IPS-15b (cell line): ENCODE results near the gene INTS7.

ENCODE experiments used
- H3K27me3 ChIP-seq: one replicate; pipeline ENCODE4 v1.6.1; 2013; ENCODE audit warnings: low read length; ENCODE audit not compliant: control insufficient read depth, insufficient read depth
- H3K36me3 ChIP-seq: one replicate; pipeline ENCODE4 v1.6.1; 2013; ENCODE audit warnings: low read length; ENCODE audit not compliant: control insufficient read depth, insufficient read depth
- H3K4me1 ChIP-seq: one replicate; pipeline ENCODE4 v1.6.1; 2013; ENCODE audit warnings: mild to moderate bottlenecking, low read length; ENCODE audit not compliant: control insufficient read depth, insufficient read depth
- H3K4me3 ChIP-seq: one replicate; pipeline ENCODE4 v1.5.1; 2013; ENCODE audit warnings: low read depth, low read length
- H3K9ac ChIP-seq: one replicate; pipeline ENCODE4 v1.6.1; 2013; ENCODE audit warnings: low read depth, mild to moderate bottlenecking, low read length
- H3K9me3 ChIP-seq: one replicate; pipeline ENCODE4 v1.6.1; 2013; ENCODE audit warnings: mild to moderate bottlenecking, low read length; ENCODE audit not compliant: control insufficient read depth, insufficient read depth

INTS7 gene

GRCh38 chr1:212060632-212061472 is 25.5 kb upstream of the INTS7 start:
- H3K36me3 ChIP-seq, result peaks cover 5% of the 10 kb centered on the region
- H3K9ac ChIP-seq, result no peak overlapping the region

GRCh38 chr1:212055333-212055732 is 20.0 kb upstream of the INTS7 start:
- H3K9me3 ChIP-seq, result no peaks in the 10 kb centered on the region
- peaks cover 17% of the 10 kb centered on the region for H3K36me3 ChIP-seq
- no peaks in the 10 kb centered on the region for H3K4me1 ChIP-seq
- no peak overlapping the region for H3K4me3 ChIP-seq
- H3K27me3 ChIP-seq, result no peaks in the 10 kb centered on the region
- H3K9ac ChIP-seq, result no peak overlapping the region

More at GRCh38 chr1:212060632-212061472, 25.5 kb upstream of the INTS7 start:
- no peaks in the 10 kb centered on the region for H3K4me1 ChIP-seq
- no peak overlapping the region for H3K4me3 ChIP-seq
- no peaks in the 10 kb centered on the region for H3K27me3 ChIP-seq
- no peaks in the 10 kb centered on the region for H3K9me3 ChIP-seq

GRCh38 chr1:212053993-212054392 is 18.6 kb upstream of the INTS7 start:
- peaks cover 21% of the 10 kb centered on the region for H3K36me3 ChIP-seq
- H3K4me1 ChIP-seq, result no peaks in the 10 kb centered on the region
- no peak overlapping the region for H3K9ac ChIP-seq
- no peaks in the 10 kb centered on the region for H3K9me3 ChIP-seq
- H3K4me3 ChIP-seq, result no peak overlapping the region
- H3K27me3 ChIP-seq, result no peaks in the 10 kb centered on the region

GRCh38 chr1:212045981-212046380 is 10.6 kb upstream of the INTS7 start:
- Histone ChIP-seq H3K4me3 (no peak overlapping the region), H3K9me3 (no peaks in the 10 kb centered on the region), H3K27me3 (no peaks in the 10 kb centered on the region), H3K4me1 (no peaks in the 10 kb centered on the region), H3K36me3 (peaks cover 17% of the 10 kb centered on the region), H3K9ac (no peak overlapping the region)

GRCh38 chr1:212044851-212045250 is 9.5 kb upstream of the INTS7 start:
- Histone ChIP-seq H3K9me3 (no peaks in the 10 kb centered on the region), H3K9ac (no peak overlapping the region), H3K27me3 (no peaks in the 10 kb centered on the region), H3K4me1 (peaks cover 3% of the 10 kb centered on the region), H3K36me3 (peaks cover 20% of the 10 kb centered on the region), H3K4me3 (no peak overlapping the region)

GRCh38 chr1:212042436-212042835 is 7.1 kb upstream of the INTS7 start:
- Histone ChIP-seq H3K27me3 (no peaks in the 10 kb centered on the region), H3K9me3 (no peaks in the 10 kb centered on the region), H3K4me1 (peaks cover 3% of the 10 kb centered on the region), H3K9ac (no peak overlapping the region), H3K4me3 (no peak overlapping the region), H3K36me3 (peaks cover 17% of the 10 kb centered on the region)

- Histone ChIP-seq H3K9me3 (no peaks in the 10 kb centered on the region), H3K27me3 (no peaks in the 10 kb centered on the region), H3K9ac (no peak overlapping the region), H3K4me3 (no peak overlapping the region), H3K36me3 (peaks cover 13% of the 10 kb centered on the region), H3K4me1 (peaks cover 5% of the 10 kb centered on the region)
Observed at GRCh38 chr1:212040629-212041412, 5.5 kb upstream of the INTS7 start.

GRCh38 chr1:212039622-212040021 is 4.3 kb upstream of the INTS7 start:
- Histone ChIP-seq H3K9ac (no peak overlapping the region), H3K4me3 (no peak overlapping the region), H3K4me1 (peaks cover 5% of the 10 kb centered on the region), H3K9me3 (no peaks in the 10 kb centered on the region), H3K36me3 (peaks cover 9% of the 10 kb centered on the region), H3K27me3 (no peaks in the 10 kb centered on the region)

GRCh38 chr1:212037900-212038299 is 2.5 kb upstream of the INTS7 start:
- H3K9ac ChIP-seq, result no peak overlapping the region

GRCh38 chr1:212035835-212036605 is 663 bp upstream of the INTS7 start:
- Histone ChIP-seq H3K4me3 (peak overlapping the region; percentile 99), H3K27me3 (no peaks in the 10 kb centered on the region), H3K9me3 (no peaks in the 10 kb centered on the region), H3K9ac (peak overlapping the region; percentile 91), H3K4me1 (peaks cover 5% of the 10 kb centered on the region), H3K36me3 (peaks cover 4% of the 10 kb centered on the region)

More at GRCh38 chr1:212037900-212038299, 2.5 kb upstream of the INTS7 start:
- Histone ChIP-seq H3K27me3 (no peaks in the 10 kb centered on the region), H3K4me3 (no peak overlapping the region), H3K4me1 (peaks cover 5% of the 10 kb centered on the region), H3K36me3 (peaks cover 4% of the 10 kb centered on the region), H3K9me3 (no peaks in the 10 kb centered on the region)

- Histone ChIP-seq H3K4me1 (peaks cover 2% of the 10 kb centered on the region), H3K9me3 (no peaks in the 10 kb centered on the region), H3K4me3 (peak overlapping the region; percentile 99), H3K9ac (peak overlapping the region; percentile 76), H3K27me3 (no peaks in the 10 kb centered on the region), H3K36me3 (no peaks in the 10 kb centered on the region)
Observed at GRCh38 chr1:212034516-212035122, 738 bp downstream of the INTS7 start.
